ENCODE results near the gene MYO19. TPM values are rescaled to one million over a fixed set of nuclear protein-coding genes. Genes with fewer than 3 reads are reported as not detected.

The MYO19 gene
- total and polyA plus RNA-seq, 2 of the 8 experiments (the other 6 are each of a cell fraction or from before 2014, with no cell fraction given) = 126 to 163 TPM

- Histone ChIP-seq H3K4me2 (ENCODE audit: insufficient read depth in 1 of 2, low read depth in 2 of 2, low read length in 2 of 2) (peak within 1 kb of the TSS; percentile 93 to 94), H3K4ac (replicated peaks; ENCODE audit: insufficient read length, low read depth, low read length) (no peak within 1 kb of the TSS), H4K5ac (ENCODE audit: insufficient read length, low read depth, low read length) (peak within 1 kb of the TSS; percentile 98), H2AFZ (ENCODE audit: low read length) (peak within 1 kb of the TSS; percentile 92), H3K27ac (ENCODE audit: low read depth, low read length) (peak within 1 kb of the TSS; percentile 94), H3K4me1 (replicated peaks in 1 of 4; ENCODE audit: control insufficient read depth in 3 of 4, insufficient read depth in 4 of 4, low read length in 3 of 4) (peaks cover 0 to 5% (median 1%) of the 10 kb centered on the region in 4 experiments; a peak in 2 of 7 replicates), H4K8ac (ENCODE audit: extremely low read depth, insufficient read depth, low read length) (peak within 1 kb of the TSS; percentile 94), H3K14ac (ENCODE audit: insufficient read length) (peak within 1 kb of the TSS; percentile 37), H2AK5ac (ENCODE audit: low read depth, low read length) (0 out of 2 replicates have a peak within 1 kb of the TSS, but pooled peaks have one; percentile 68), H3K79me2 (ENCODE audit: control insufficient read depth in 1 of 2, insufficient read depth in 2 of 2, low read length in 2 of 2) (peaks cover 6 to 42% of the 10 kb centered on the region in 2 experiments; a peak in 3 of 4 replicates), H3K9ac (replicated peaks in 1 of 4; ENCODE audit: extremely low read depth in 1 of 4, low read depth in 3 of 4, low read length in 3 of 4) (peak within 1 kb of the TSS; percentile 84 to 92 (median 89)), H4K91ac (replicated peaks; ENCODE audit: insufficient read length, low read length) (peak within 1 kb of the TSS; percentile 95), H2BK20ac (ENCODE audit: low read length) (no peak within 1 kb of the TSS), H2BK5ac (ENCODE audit: low read depth, low read length) (peak within 1 kb of the TSS; percentile 92), H2BK15ac (ENCODE audit: low read length) (peak within 1 kb of the TSS; percentile 61; the same call in 1 of the 2 replicates), H3K4me3 (ENCODE audit: extremely low read depth in 1 of 4, insufficient read depth in 2 of 4, low read depth in 3 of 4, low read length in 4 of 4) (peak within 1 kb of the TSS; percentile 73 to 99 (median 93)), H3K18ac (ENCODE audit: extremely low read depth, low read length) (peak within 1 kb of the TSS; percentile 90), H3K56ac (replicated peaks; ENCODE audit: insufficient read length, low read depth, low read length) (peak within 1 kb of the TSS; percentile 52), H3K9me3 (ENCODE audit: insufficient read depth in 2 of 2, low read depth in 1 of 2, low read length in 1 of 2) (no peaks in the 10 kb centered on the region), H2BK120ac (replicated peaks; ENCODE audit: low read depth, low read length) (no peak within 1 kb of the TSS), H4K20me1 (replicated peaks in 1 of 2; ENCODE audit: control insufficient read depth in 1 of 2, insufficient read depth in 2 of 2, low read length in 2 of 2) (peaks cover 0 to 5% of the 10 kb centered on the region in 2 experiments), H3K36me3 (ENCODE audit: control insufficient read depth in 2 of 4, insufficient read depth in 4 of 4, low read length in 3 of 4) (no peaks in the 10 kb centered on the region), H2BK12ac (ENCODE audit: low read depth, low read length) (0 out of 2 replicates have a peak within 1 kb of the TSS, but pooled peaks have one; percentile 75), H3K23me2 (ENCODE audit: low read depth, low read length) (peaks cover 12% of the 10 kb centered on the region), H3K27me3 (replicated peaks in 1 of 4; ENCODE audit: control insufficient read depth in 3 of 4, extremely low read depth in 1 of 4, insufficient read depth in 3 of 4, low read length in 3 of 4) (no peaks in the 10 kb centered on the region), H3K79me1 (ENCODE audit: low read depth, low read length) (peaks cover 6% of the 10 kb centered on the region), H3K23ac (ENCODE audit: insufficient read length) (no peak within 1 kb of the TSS)
- DNase-seq (ENCODE audit: low read depth in 1 of 2, low spot score in 2 of 2) (peak; percentile 46 to 95), FAIRE-seq (no peak)
- 3% methylated on average over 27 of the region's 71 CpGs; no CpG with 5 or more reads in 1 of the 2 experiments for WGBS, 2 experiments (ENCODE audit: extremely low coverage in 1 of 2, insufficient coverage in 1 of 2, insufficient read length in 1 of 2, insufficient replicate concordance in 2 of 2, low coverage in 1 of 2, low lambda C conversion rate in 2 of 2, missing lambda C conversion rate in 1 of 2)
- ChIA-PET CTCF (ENCODE audit: partially characterized antibody) (interaction anchor here (0.8 kb wide), 1 partner anchor 30 kb away, joined by 3 read pairs; no protein-coding TSS in a partner anchor), POLR2A (ENCODE audit: partially characterized antibody) (interaction anchor here (0.9 to 4.1 kb wide), 7 partner anchors 9 to 67 kb away, joined by 3 to 101 read pairs (median 5); partner anchors contain the start of genes DHRS11, MYO19 and PIGW)
- no peak for TF ChIP-seq EZH2 (IDR thresholded peaks at IDR 0.05; ENCODE audit: low read depth, low read length, severe bottlenecking)
- peak; percentile 60; the same call in 1 of the 2 replicates for TF ChIP-seq TAF1 (IDR thresholded peaks at IDR 0.05; ENCODE audit: low read depth, low read length)
- TF ChIP-seq SAP30 (IDR thresholded peaks at IDR 0.05; ENCODE audit: insufficient read depth, insufficient replicate concordance, low read length) = peak; percentile 9
- no peak for TF ChIP-seq SP1 (IDR thresholded peaks at IDR 0.05; ENCODE audit: low read depth, low read length)
- no peak for TF ChIP-seq RFX5 (IDR thresholded peaks at IDR 0.05; ENCODE audit: borderline replicate concordance, low read depth, low read length)
- TF ChIP-seq SP4 (IDR thresholded peaks at IDR 0.05; ENCODE audit: low read length) = no peak
- TF ChIP-seq ZNF274 (IDR thresholded peaks at IDR 0.05; ENCODE audit: borderline replicate concordance, extremely low read depth, low read length) = no peak
- TF ChIP-seq NANOG (IDR thresholded peaks at IDR 0.05; ENCODE audit: insufficient read depth, low read depth, low read length, poor library complexity, severe bottlenecking) = no peak
- TF ChIP-seq MAX (IDR thresholded peaks at IDR 0.05) = no peak
- no peak for TF ChIP-seq ATF3 (IDR thresholded peaks at IDR 0.05; ENCODE audit: insufficient read depth, low read depth, low read length)
These were observed 9.8 kb upstream of the MYO19 start, which contains the start of gene GGNBP2 for GRCh38 chr17:36544307-36545076. GGNBP2 (plus strand) TSS chr17:36544919; CDS start chr17:36545725, 806 bp downstream.

All from H1 (cell line).